Measurements from ENCODE around the gene MNT.

GRCh38 chr17:2351269-2351668, 49.6 kb downstream of the MNT start:
- TF ChIP-seq CTCF (IDR thresholded peaks at IDR 0.05), result no peak
- no peak for TF ChIP-seq POLR2A (IDR thresholded peaks at IDR 0.05)
- no peak for TF ChIP-seq POLR2AphosphoS5 (IDR thresholded peaks at IDR 0.05; ENCODE audit: insufficient read depth in 1 of 2, low read depth in 1 of 2)

Data from vagina (tissue), 2 donors.